H54 (cell line): Measurements from ENCODE around the gene FAIM2.
A peak's percentile ranks its signal among the peaks of the same experiment; 100 is the strongest.

Source experiments
- DNase-seq: peaks from one replicate; pipeline ENCODE4 v3.0.0; 2011; ENCODE audit warnings: low spot score, mixed read lengths; ENCODE audit not compliant: insufficient read length
- FAIRE-seq: peaks from 3 replicates; lab custom pipeline; 2011; peaks lifted over from hg19 to GRCh38; lab: Jason Lieb, UNC
- POLR2A ChIP-seq: IDR thresholded peaks from 2 replicates; pipeline ENCODE4 v1.6.1; 2011; ENCODE audit warnings: low read depth, mild to moderate bottlenecking, low read length

FAIM2 gene

GRCh38 chr12:49846032-49846431, 57.7 kb downstream of the FAIM2 start:
- FAIRE-seq = no peak
- DNase-seq = no peak
- no peak for TF ChIP-seq POLR2A

GRCh38 chr12:49843876-49844437, 59.7 kb downstream of the FAIM2 start:
- DNase-seq = no peak
- FAIRE-seq = no peak

GRCh38 chr12:49843411-49843810, 60.3 kb downstream of the FAIM2 start:
- TF ChIP-seq POLR2A = no peak
- DNase-seq = no peak
- no peak for FAIRE-seq

More at GRCh38 chr12:49843876-49844437, 59.7 kb downstream of the FAIM2 start:
- no peak for TF ChIP-seq POLR2A

- FAIRE-seq (peak; percentile 84), DNase-seq (peak; percentile 87)
- TF ChIP-seq POLR2A = peak; percentile 75
These were observed 61.0 kb downstream of the FAIM2 start, which contains the start of gene BCDIN3D for GRCh38 chr12:49842519-49843352. BCDIN3D (minus strand) TSS chr12:49843106; CDS start chr12:49843087, 19 bp downstream.

GRCh38 chr12:49838973-49839633, 64.6 kb downstream of the FAIM2 start:
- FAIRE-seq (no peak), DNase-seq (no peak)
- TF ChIP-seq POLR2A = no peak

GRCh38 chr12:49832836-49833421, 70.8 kb downstream of the FAIM2 start:
- peak; percentile 30 for FAIRE-seq
- DNase-seq = no peak
- no peak for TF ChIP-seq POLR2A

- no peak for TF ChIP-seq POLR2A
- DNase-seq (no peak), FAIRE-seq (no peak)
These were observed 72.0 kb downstream of the FAIM2 start for GRCh38 chr12:49831717-49832116.

GRCh38 chr12:49828133-49829091, 75.3 kb downstream of the FAIM2 start, which contains the start of gene NCKAP5L:
NCKAP5L (minus strand) TSS chr12:49828413; CDS start chr12:49804044, 24,369 bp downstream.
- FAIRE-seq (peak; percentile 6), DNase-seq (peak; percentile 89)
- TF ChIP-seq POLR2A = peak; percentile 35

- TF ChIP-seq POLR2A = peak; percentile 30; the same call in 1 of the 2 replicates
- DNase-seq (peak; percentile 81), FAIRE-seq (no peak)
These were observed 76.2 kb downstream of the FAIM2 start for GRCh38 chr12:49827401-49828099.

- no peak for TF ChIP-seq POLR2A
- FAIRE-seq = no peak
- no peak for DNase-seq
These were observed 76.7 kb downstream of the FAIM2 start for GRCh38 chr12:49827051-49827400.

GRCh38 chr12:49825971-49826421, 77.7 kb downstream of the FAIM2 start:
- no peak for FAIRE-seq
- DNase-seq = no peak
- TF ChIP-seq POLR2A = no peak

- FAIRE-seq (no peak), DNase-seq (no peak)
- no peak for TF ChIP-seq POLR2A
These were observed 78.2 kb downstream of the FAIM2 start for GRCh38 chr12:49825360-49825970.
